Activated CD4-positive, alpha-beta T cell treated with anti-CD3 and anti-CD28 coated beads for 24 hours (primary cell): ENCODE data around the gene TGM1.

ENCODE experiments used
- DNase-seq, 2 donors: peaks; one replicate each; pipeline ENCODE4 v3.0.0-alpha.2; 2020; ENCODE audit warnings: low read depth in 2 of 2

Gene TGM1

DNA sequence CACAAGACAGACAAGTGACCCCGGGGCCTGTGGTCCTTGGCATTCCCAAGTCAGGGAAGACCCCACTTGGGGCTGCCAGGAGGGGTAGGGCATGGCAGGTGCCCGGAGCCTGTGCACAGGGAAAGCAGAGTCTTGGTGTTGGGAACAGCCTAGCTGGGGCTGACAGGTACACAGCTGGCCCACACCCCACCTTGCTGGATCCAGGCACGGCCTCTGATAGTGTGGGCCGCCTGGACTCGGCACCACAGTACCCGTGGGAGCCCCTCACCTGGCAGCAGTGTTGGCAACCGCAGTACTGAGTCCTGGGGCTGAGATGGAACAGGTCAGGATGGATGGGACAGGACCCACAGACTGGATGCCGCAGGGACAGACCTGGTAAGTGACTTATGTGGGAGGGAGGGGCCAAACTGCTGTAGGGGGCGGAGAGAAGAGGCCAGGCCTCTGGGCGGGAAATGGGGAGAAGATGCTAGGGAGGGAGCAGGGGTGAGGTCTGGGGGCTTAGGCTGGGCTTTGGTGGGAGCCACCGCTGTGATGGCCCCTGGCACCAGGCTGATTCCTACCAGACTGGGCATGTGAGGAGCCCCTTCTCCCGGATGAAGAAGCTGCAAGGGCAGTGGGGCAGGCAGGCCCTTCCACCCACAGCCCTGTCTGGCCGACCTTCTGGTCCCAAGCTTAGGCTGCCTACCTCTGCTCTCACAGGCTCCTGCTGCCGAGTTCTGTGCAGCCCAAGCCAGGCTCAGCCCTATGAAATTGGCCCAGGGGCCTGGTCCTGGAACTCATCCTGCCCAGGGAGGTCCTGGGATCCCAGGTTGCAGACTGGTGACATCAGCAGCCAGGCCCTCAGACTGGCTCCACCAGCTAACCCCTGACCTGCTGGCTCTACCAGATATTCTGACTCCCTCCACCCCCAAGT, at the start of gene TGM1:
Gene TGM1 (minus strand): TSS at position 357 of the 913 bp plus-strand sequence. CDS start 825 bp downstream, outside the sequence.
- no peak for DNase-seq

DNA sequence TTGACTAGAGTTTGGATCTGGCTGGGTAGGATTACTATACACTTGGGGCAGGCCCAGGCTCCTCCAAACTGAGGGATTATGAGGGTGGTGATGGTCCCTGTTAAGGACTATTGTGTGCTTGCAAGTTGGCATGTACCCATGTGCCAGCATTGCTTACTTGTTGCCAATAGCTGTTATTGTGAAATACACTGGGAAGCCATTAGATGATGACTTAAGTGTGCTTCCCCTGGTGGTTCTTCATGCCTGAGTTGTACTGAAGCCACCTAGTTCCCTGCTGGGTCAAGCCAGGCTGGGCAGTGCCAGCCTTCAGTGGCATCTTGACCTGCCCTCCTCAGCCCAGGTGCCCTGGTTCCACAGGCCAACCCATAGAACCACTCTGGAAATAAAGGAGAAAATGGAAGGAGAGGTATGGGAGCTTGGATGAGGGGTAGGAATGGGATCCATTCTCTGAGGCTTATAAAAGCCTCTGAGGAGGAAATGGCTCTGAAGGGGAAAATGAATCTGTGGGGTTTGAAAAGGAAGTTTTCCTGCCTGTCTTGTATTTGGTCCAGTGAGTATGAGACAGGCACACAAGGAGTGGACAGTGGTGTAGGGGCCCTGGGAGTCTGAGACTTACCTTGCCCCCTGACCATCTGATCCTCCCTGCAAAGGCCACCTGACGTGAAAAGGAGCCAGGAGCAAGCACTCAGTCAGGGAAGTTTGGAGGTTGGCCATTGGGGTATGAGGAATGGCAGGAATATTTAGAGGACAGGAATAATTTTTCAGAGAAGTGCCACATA, 49.0 kb upstream of the TGM1 start:
- no peak for DNase-seq

DNA sequence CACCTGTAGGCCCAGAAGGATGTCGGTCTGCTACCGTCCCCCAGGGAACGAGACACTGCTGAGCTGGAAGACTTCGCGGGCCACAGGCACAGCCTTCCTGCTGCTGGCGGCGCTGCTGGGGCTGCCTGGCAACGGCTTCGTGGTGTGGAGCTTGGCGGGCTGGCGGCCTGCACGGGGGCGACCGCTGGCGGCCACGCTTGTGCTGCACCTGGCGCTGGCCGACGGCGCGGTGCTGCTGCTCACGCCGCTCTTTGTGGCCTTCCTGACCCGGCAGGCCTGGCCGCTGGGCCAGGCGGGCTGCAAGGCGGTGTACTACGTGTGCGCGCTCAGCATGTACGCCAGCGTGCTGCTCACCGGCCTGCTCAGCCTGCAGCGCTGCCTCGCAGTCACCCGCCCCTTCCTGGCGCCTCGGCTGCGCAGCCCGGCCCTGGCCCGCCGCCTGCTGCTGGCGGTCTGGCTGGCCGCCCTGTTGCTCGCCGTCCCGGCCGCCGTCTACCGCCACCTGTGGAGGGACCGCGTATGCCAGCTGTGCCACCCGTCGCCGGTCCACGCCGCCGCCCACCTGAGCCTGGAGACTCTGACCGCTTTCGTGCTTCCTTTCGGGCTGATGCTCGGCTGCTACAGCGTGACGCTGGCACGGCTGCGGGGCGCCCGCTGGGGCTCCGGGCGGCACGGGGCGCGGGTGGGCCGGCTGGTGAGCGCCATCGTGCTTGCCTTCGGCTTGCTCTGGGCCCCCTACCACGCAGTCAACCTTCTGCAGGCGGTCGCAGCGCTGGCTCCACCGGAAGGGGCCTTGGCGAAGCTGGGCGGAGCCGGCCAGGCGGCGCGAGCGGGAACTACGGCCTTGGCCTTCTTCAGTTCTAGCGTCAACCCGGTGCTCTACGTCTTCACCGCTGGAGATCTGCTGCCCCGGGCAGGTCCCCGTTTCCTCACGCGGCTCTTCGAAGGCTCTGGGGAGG, 47.9 kb upstream of the TGM1 start, which contains the start of gene LTB4R:
Gene LTB4R (plus strand): TSS at position 857 of the 959 bp plus-strand sequence. CDS start 4,150 bp downstream, outside the sequence.
- DNase-seq, result peak in 1 of 2 donors; percentile 34

DNA sequence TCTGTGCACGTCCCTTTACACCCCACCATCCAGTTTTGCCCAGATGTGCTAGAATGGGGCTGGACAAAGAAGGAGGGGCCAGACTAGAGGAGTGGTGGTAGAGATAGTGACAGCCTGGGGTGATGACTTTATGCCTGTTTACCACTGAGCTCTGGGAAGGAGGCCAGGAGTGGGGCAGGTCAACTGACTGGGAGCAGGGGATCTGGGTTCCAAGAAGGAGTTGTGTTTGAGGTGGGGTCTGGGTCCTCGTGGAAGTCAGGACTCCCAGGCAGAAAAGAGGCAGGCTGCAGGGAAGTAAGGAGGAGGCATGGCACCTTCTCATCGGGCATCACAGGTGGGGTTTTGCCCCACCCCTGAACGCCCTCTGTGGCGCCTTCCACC, 47.3 kb upstream of the TGM1 start:
- no peak for DNase-seq

DNA sequence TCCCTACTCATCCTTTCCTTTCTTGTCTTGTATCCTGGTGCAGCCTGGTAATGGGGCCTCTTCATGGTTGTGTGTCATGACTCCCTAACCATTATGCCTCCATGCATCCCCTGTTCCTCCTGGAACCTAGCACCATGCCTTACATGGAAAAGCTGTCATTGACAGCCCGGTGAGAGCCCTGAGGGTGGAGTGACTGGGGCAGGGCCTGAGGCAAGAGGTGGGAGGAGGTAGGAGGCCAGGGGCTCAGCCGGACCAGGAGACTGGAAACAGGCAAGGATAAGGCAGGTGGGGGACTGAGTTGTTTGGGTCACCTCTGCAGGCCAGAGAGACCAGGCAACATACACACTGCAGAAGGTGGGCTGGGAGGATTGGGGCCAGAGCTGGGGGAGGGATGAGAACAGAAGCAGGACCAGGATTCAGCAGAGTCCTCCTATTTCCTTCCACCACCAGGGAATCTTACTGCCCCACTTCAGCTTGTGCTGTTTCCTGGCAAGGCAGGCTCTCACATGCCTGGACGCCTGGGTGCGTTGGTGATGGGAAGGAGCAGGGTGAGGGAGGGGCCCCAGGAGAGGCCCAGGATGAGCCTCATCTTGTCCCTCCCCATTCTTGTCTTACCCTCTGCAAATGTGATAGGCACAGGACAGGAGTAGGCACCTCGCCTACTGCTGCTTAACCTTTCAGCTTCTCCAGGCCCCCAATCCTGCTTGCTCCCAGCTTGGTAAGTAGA, 46.7 kb upstream of the TGM1 start, which contains the start of gene LTB4R2:
Gene LTB4R2 (plus strand): TSS at position 603 of the 727 bp plus-strand sequence. CDS start 525 bp downstream, outside the sequence.
- DNase-seq, result no peak

DNA sequence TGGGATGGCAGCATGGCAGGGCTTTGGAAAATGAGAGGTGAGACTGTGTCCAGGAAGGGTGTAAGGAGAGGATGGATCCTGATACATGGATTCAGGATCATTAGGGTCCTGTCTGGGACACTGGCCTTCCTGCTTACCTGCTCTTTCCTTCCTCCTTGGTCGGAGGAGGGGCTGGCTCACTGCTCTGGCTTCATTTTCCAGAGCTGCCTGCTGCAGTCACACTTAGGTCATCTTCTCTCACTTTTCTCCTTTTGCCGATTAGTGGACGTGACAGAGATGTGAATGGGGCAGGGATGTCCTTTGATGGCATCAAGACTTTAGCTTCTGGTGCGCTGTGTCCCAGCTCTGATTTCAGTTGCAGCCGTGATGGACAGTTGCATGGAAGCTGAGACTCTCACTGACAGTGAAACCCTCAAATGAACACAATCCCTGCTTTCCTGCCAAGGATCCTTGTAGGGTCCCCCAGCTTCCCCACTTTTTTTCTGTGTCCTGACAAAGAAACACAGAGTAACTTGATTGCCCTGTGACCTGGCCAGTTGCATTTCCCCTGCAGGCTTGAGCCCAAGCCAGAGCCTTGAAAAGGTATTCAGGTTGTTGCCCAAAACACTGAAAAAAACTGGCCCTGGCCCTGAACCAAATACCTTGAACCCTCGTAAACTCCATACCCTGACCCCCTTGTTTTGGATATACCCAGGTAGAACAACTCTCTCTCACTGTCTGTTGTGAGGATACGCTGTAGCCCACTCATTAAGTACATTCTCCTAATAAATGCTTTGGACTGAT, 45.6 kb upstream of the TGM1 start:
- DNase-seq, result no peak

DNA sequence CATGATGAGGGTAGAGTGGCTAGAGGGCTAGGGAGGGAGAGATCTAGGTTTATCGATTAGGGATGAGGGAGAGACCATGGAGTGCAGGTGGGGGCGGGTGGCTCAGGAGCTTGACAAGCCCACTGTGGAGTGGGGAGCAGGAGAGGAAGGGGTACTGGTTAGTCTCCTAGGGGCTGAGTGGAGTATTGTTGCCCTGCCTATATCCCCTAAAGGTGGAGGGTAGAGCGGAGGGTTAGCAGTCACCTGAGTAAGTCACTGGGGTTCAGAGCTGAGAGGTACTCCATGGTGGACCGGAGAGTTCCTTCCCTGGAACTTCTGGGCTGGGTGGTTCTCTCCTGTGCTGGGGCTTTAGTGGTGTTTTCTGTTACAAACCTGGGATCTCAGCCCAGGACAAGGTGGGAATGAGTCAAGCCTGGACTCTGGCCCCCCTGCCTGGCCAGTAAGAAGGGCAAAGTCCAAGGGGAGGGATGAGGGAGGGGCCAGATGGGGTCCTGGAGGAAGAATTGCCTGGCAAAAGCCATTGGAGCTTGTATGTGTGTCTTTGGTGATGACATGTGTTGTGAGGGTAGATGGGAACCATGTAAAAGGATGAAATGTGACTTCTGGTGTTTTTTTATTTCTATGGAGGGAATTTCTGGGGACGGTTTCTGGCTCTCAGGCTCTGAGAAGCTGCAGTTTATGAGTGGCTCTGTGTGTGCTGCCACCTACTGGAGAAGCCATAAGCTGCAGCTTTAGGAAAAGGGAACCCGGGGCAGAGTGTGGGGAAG, 44.8 kb upstream of the TGM1 start, which contains the start of gene CIDEB:
Gene CIDEB (minus strand): TSS at position 403 of the 767 bp plus-strand sequence. CDS start 119 bp downstream, at position 284.
- DNase-seq, result peak in 1 of 2 donors; percentile 43

DNA sequence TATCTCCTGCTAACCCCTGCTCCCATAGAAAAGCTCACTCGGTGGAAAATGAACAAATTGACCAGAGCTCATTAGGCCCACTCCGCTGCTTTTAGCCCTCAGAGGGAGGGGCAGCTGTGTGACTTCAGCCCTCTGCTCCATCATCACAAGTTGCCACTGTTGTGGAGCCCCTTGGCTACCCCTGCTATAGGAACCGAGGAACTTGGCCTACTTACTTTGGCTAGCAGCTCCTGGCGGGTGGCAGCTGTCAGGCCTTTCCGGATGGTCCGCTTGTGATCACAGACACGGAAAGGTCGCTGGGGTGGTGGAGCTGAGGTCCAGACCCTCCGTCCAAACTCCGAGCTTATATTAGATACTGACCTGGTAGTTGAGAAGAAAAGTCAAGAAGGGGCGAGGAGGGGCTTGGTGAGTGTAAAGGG, 44.2 kb upstream of the TGM1 start:
- no peak for DNase-seq

DNA sequence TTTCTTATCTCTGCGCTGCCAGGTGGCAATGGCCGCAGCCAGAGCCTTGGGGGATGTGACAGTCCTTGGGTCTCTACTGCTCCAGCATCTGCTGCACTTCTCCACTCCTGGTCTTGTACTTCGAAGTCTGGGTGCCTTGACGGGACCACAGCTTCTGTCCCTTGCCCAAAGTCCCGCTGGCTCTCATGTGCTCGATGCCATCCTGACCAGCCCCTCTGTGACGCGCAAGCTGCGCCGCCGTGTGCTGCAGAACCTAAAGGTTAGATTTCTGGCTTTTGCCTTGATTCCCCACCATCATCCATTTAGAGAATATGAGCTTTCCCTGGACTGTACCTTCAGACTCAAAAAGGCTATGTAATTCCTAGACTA, 41.0 kb upstream of the TGM1 start:
- no peak for DNase-seq

DNA sequence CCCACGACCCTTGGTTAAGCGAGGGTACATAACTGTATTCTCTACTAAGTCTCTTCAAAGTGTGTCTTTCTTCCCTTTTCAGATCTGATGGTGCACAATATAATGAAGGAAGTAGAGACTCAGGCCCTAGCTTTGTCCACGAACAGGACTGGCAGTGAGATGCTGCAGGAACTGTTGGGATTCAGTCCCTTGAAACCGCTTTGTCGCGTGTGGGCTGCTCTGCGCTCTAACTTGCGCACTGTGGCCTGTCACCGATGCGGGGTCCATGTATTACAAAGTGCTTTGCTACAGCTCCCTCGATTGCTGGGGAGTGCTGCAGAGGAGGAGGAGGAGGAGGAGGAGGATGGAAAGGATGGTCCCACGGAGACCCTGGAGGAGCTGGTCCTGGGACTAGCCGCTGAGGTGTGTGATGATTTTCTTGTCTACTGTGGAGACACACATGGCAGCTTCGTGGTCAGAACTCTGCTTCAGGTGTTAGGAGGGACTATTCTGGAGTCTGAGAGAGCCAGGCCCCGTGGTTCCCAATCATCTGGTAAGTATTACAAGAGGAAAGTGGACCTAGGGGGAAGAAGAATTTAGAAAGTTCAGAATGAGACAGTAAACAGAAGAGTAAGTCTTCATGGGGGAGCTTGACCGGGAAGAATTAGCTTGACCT, 37.5 kb upstream of the TGM1 start:
- no peak for DNase-seq

DNA sequence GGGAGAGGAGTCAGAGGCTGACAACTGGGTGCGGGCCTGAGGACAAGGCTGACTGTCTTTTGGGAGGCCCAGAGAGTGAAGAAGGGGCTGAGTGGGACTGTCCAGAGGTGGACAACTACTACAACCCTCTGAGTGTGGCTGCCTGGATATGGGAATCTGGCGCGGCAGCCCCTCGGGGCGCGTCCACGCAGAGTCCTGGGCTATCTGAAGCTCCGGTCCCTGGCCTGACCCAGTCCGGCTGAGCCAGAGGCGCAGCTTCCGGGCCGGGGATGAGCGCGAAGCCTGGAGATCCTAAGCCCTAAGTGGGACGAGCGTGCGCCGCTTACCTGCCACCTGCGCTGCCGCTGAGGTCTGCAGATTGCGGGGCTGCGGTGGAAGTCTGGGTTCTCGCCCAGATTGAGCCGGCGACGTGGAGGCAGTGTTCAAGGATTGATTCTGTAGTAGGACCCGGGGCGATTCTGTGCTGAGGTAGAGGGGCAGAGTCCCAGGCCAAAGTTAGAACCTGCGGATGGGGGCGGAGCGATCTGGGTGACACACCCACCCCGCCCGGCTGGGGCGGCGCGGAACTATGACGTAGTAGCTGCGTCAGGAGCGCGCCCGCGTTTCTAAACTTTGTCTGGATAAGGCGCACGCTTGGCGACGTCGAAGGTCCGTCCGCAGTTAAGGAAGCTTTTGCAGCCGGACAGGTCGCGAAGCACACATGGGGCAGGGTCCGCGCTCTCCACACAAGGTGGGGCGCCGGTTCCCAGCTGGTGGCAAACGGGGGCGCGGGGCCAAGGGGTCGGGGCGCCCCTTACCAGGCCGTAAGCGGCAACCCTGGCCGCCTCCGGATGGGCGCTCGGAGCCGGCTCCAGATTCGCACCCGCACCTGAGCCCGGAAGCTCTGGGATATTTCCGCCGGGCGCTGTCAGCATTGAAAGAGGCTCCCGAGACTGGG, 36.5 kb upstream of the TGM1 start, which contains the start of the genes DHRS1 and NOP9:
Gene DHRS1 (minus strand): TSS at position 526 of the 937 bp plus-strand sequence. CDS start 674 bp downstream, outside the sequence.
Gene NOP9 (plus strand): TSS at position 596 of the 937 bp plus-strand sequence. CDS start 105 bp downstream, at position 701.
- peak; percentile 90 to 91 for DNase-seq

DNA sequence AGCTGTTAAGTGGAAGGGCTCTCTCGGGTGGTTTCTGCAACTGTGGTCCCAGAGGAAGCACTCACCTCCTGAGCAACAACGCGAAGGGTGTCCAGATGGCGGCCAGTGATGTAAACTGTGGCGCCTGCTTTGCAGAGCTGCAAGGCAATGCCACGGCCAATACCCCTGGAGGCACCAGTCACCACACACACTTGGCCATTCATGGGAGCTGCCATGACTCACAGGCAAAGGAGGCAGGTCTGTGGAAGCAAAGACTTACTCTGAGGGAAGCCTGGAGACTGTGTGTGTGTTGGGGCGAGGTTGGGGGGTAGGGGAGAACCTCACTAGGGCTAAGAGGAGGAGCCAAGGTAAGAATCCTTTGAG, 35.9 kb upstream of the TGM1 start:
- DNase-seq, result no peak

DNA sequence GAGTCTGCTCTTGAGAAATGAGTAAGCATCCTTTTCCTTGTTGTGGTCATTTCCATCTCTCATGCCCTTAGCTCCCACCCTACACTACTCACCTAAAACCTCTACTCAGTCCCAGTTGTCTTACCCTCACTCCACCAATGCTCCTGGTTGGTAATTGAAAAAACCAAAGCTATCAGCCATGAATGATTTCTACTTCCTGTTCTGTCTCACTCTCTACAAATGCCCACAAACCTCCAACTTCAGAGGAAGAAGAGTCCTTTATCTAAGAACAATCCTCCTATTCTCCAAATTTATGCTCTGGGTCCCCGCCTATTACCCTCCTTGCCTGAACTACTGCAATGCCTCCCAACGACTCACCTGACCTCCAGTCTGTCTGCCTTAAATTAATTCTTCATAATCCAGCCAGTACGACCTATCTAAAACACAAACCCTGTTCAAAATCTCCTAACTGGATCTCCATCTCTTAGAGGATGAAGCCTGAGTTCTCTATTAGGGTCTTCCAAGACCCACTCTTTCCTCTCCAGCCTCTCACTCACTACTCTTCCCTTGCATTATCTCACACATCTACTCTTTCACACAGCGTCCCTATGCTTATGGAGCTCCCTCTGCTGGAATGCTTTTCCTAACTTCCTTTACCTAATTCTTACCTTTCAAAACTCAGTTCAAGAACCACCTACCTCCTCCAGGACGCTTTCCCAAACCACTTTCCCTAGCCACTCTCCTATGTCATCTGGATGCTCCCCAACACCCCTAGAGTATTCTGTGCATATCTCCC, 34.4 kb upstream of the TGM1 start:
- no peak for DNase-seq

DNA sequence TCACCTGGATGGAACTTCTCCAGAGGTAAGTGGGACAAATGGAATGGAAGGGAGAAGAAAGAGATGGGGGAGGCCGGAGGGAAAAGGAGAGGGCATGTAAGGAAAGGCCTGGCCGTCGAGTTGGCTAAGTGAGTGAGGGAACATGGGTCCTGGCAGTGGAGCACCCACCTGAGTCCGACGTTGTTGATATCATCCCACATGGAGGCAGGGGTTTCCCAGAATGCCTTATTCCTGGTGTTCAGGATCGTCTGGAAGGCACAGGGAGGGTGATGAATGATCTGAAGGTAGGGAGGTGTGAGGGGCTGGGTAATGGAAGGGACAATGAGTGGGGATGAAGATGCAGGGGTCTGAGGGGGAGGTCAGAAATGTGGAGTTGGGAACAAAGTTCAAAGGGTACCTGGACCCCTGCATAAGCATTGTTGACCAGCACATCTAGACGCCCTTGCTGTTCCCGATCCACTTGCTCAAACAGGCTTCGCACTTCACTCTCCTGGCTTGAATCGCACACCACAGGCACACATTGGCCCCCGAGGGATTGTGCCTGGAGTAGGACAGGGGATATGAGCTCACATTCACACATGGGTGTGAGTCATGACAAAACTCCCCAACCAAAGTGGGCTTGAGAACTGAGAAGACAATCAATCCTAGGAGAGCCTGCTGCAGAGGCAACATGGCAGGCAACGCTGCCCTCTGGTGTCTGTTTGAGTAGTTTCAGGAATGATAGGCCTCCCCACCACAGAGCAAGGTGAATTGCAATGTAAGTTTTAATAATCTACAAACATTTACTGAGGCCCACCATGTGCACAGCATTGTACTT, 33.6 kb upstream of the TGM1 start:
- DNase-seq, result peak; percentile 53 to 59

DNA sequence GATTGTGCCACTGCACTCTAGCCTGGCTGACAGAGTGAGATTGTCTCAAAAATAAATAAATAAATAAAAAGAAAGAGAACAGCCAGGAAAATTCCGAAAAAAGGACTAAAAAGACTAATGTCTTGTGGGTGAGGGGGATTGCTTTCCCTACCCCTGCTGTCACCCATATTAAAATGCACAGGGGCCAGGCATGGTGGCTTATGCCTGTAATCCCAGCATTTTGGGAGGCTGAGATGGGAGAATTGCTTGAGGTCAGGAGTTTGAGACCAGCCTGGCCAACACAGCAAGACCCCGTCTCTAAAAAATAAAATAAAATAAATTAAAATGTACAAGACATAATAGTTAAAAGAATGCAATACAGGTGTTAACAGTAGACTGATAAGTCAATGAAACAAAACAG, 30.5 kb upstream of the TGM1 start:
- no peak for DNase-seq
